ENCODE data around the gene RUBCN.
"Not testable (repeated sequence)": the region's sequence is repeated elsewhere in the genome, so short reads cannot be mapped to it uniquely, and the experiment has no call there.

DNA sequence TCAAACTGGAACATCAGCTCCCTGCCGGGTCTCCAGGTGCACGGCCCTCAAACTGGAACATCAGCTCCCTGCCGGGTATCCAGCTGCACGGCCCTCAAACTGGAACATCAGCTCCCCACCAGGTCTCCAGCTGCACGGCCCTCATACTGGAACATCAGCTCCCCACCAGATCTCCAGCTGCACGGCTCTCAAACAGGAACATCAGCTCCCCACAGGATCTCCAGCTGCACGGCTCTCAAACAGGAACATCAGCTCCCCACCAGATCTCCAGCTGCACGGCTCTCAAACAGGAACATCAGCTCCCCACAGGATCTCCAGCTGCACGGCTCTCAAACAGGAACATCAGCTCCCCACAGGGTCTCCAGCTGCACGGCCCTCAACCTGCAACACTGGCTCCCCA lies 99.1 kb downstream of the RUBCN start:
- not testable (repeated sequence) for TF ChIP-seq BHLHE40 (IDR thresholded peaks at IDR 0.05; ENCODE audit: borderline replicate concordance); FOXK2 (IDR thresholded peaks at IDR 0.05); NFRKB (IDR thresholded peaks at IDR 0.05); LEF1 (IDR thresholded peaks at IDR 0.05; ENCODE audit: borderline replicate concordance); FOXM1 (IDR thresholded peaks at IDR 0.05; ENCODE audit: borderline replicate concordance); FOXA1 (IDR thresholded peaks at IDR 0.05); SP1 (IDR thresholded peaks at IDR 0.05); ARNT (IDR thresholded peaks at IDR 0.05); ELF4 (IDR thresholded peaks at IDR 0.05)
